C4-2B (cell line): Measurements from ENCODE around the gene PARD3B.

Experiments
- CTCF ChIP-seq: fragments of 450-650 bp; conservative IDR thresholded peaks from 2 replicates; pipeline ENCODE4 v1.5.1; 2017; ENCODE audit warnings: mild to moderate bottlenecking
- ZFX ChIP-seq: fragments of 450-650 bp; IDR thresholded peaks from 2 replicates; pipeline ENCODE4 v1.6.1; 2017

- TF ChIP-seq CTCF (no peak), ZFX (no peak)
Measured at GRCh38 chr2:205628422-205628821, 1083.1 kb downstream of the PARD3B start.
